HUDEP-2 (cell line): ENCODE data around the gene C11orf98.
"Not testable (repeated sequence)": the region's sequence is repeated elsewhere in the genome, so short reads cannot be mapped to it uniquely, and the experiment has no call there.

Experiments used
- DNase-seq, 76 experiments: peaks; one replicate each; lab custom pipeline; 2025; ENCODE audit not compliant: unreplicated experiment in 76 of 76; lab: John Stamatoyannopoulos, UW

Gene C11orf98

DNA sequence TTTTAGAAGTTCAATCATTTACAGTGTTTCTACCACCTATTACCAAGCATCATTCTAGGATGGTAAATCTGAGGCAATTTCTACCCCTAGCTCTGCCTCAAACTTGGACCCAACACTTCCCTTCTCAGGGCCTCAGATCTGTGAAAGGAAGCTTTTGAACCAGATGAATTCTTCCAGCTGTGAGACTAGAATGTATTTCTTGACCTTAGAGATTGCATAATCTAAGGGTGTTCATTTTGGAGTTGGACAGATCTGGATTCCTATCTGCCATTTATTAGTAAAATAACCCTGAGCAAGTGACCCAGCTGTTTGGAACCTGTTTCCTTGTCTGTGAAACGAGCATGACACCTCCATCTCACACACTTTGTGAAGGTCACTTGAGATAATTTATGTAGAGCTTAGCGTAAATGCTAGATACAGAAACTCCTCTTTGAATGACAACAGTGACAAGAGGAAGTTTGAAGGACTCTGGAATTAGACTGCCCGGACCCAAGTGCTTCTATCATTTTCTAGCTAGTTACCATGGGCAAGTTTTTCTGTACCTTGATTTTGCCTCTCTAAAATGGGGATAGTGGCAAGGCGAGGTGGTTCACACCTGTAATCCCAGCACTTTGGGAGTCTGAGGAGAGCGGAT lies 8.1 kb downstream of the C11orf98 start:
- DNase-seq, result no peak

GRCh38 chr11:62654297-62654696 lies 10.7 kb downstream of the C11orf98 start:
- no peak for DNase-seq

GRCh38 chr11:62652161-62653006 lies 12.6 kb downstream of the C11orf98 start:
- DNase-seq, result peak in 2 of 76 experiments; percentile 12 to 50

DNA sequence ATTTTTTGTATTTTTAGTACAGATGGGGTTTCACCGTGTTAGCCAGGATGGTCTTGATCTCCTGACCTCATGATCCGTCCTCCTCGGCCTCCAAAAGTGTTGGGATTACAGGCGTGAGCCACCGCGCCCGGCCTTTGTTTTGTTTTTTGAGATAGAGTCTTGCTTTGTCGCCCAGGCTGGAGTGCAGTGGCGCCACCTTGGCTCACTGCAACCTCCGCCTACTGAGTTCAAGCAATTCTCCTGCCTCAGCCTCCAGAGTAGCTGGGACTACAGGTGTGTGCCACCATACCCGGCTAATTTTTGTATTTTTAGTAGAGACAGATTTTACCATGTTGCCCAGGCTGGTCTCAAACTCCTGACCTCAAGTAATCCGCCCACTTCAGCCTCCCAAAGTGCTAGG lies 14.7 kb downstream of the C11orf98 start:
- not testable (repeated sequence) for DNase-seq

DNA sequence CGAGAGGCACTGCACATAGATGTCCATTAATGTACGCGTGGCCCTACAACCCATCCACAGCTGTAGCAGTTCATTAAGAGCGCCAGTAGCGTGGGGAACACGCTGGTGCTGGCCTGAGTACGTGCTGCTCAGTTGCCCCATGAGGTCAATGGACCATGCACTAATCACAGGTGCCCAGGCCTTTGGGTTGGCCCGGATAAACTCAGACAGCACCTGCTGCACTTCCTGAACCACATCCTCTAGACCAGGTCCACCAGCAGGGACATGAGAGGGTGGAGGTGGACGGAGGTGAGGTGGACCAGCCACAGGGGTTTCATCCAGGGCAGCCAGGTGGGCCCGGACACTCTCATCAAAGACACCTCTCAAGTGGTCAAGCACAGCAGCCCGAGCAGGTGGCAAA lies 15.5 kb downstream of the C11orf98 start:
- no peak for DNase-seq

DNA sequence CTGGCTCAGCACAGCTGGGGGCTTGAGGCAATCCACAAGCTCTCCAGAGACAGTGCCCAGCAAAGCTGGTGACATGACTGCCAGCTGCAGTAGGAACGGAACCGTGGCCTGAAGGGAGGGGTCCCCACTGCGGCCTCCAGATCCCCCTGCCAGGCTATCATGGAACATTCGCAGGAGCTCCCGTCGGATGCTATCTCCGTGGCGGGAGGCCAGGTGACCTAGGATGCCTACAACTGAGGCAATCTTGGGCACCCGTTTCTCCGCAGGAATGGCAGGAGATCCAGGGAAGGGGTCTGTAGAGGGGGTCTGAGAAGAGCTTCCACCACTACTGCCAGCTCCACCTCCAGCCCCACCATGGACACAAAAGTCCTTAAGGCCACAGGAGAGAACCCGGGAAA lies 16.0 kb downstream of the C11orf98 start:
- no peak for DNase-seq

GRCh38 chr11:62648185-62648966 lies 16.6 kb downstream of the C11orf98 start:
- no peak for DNase-seq

- no peak for DNase-seq
Measured at GRCh38 chr11:62647609-62648005, 17.4 kb downstream of the C11orf98 start.

DNA sequence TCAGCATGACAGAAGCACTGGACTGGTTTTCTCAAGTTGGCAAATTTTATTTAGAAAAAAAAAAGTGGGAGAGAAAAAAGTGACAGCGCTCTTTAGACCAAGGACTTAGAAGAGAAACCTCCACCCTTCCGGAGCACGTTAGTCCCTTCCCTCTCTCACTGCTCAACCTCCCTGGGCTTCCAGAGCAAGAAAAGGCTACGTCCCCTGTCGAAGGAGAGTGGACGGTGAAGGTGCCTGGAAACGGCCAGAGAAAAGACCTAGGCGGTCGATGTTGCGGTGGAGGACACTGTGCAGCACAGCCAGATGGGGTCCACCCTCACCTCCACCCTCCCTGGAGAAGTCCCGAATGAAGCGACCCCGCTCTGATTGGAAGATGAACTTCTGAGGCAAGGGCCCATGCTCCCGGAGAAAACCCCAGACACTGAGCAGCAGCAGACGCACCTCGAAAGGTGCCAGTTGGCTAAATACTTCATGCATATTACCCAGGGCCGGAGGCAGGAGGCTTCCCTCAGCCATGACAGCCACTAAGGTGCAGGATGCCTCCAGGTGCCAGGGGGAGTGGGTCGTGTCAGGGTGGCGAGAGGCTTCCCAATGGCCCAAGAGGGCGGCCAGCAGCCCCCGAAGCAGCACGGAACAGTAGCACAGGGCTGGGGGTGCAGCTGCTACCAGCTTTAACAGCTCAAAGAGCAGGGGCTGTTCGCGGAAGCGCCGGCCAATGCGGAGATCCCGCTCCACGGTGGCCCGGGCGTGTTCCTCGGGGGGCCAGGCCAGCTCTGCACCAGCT lies 18.0 kb downstream of the C11orf98 start:
- DNase-seq, result peak in 1 of 76 experiments; percentile 16

DNA sequence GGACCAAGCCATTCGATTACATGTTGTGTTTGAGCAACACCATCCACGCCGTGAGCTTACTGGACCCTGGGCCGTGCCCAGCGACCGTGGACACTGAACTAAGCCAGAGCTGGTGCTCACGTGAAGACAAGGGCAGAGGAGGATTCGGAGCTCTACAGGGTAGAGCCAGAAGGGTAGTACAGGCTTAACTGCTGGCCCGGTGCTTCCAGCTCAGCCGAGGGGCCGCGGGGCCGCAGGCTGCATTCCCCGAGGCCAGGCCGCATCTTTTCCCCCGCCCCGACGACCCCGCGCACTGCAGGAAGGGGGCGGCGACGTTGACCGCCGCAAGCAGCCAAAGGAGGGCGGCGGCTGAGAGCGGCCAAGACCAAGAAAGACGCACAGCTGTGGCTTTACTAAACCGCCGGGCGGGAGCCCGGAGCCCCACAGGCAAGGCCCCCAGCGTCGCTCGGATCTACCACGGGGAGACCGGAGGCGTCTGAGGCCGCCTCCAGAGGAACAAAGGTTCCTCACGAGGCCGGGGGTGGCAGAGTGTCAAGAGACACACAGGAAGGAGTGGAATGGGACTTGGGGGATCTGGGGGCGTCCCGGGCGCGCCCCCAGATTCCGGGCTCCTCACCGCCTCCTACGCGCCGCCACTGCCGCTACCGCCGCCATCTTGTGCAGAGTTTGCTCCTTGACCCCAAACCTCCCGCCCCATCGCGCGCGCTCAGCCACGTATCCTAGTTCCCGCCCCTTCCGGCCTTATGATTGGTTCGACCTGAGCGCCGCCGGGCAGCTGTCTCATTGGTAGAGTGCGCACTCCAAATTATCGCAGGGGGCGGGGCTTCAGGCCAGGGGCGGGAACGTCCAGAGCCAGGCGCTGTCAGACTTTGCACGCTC lies 18.8 kb downstream of the C11orf98 start, which contains the start of gene GANAB:
GANAB (minus strand) TSS at position 668 of the 879 bp plus-strand sequence; CDS start at position 654, 14 bp downstream.
- peak in 74 of 76 experiments; percentile 81 to 99 (median 97) for DNase-seq

DNA sequence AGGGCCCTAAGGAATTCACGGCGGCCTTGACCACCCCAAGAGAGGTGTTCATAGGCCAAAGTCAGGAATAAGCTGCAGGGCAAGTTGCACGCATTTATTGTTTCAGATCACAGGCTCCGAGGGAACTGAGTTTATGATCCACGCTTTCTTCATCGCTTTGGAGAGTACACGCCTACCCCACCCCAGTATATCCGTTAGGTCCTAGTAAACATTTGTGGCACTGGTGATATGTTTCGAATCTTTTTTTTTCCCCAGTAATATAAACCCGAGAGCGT lies 19.4 kb downstream of the C11orf98 start:
- DNase-seq, result no peak

- no peak for DNase-seq
Measured at GRCh38 chr11:62644220-62644619, 20.8 kb downstream of the C11orf98 start.

- peak in 6 of 76 experiments; percentile 2 to 28 (median 12) for DNase-seq
Measured at GRCh38 chr11:62632492-62632891, 32.5 kb downstream of the C11orf98 start.

- DNase-seq, result peak in 1 of 76 experiments; percentile 12
Measured at GRCh38 chr11:62627713-62628112, 37.3 kb downstream of the C11orf98 start.

DNA sequence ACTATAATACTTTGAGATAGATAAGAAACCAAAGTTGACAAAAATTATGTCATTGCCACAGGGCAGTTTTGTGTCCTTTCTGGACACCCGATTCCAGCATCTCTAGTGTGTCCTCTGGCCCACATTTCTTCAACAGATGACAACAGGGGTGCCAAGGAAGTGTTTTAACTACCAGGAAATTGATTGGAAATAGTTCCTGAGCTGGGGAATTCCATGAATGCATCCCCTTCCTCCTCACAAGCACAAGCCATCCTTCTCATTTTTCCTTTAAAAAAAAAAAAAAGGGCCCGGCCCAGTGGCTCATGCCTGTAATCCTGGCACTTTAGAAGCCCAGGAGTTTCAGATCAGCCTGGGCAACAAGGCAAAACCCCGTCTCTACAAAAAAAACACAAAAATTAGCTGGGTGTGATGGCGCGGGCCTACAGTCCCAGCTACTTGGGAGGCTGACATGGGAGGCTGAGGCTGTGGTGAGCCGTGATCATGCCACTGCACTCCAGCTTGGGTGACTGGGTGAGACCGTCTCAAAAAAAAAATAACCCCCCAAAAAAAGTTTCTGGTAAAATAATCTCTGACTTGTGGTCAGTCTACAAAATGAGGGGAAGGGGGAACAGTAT lies 42.4 kb downstream of the C11orf98 start:
- DNase-seq, result no peak

GRCh38 chr11:62621567-62622470 lies 43.2 kb downstream of the C11orf98 start, which contains the start of gene B3GAT3:
Gene B3GAT3 (minus strand): TSS chr11:62621986. CDS start chr11:62621947, 39 bp downstream.
- peak in 75 of 76 experiments; percentile 62 to 99 (median 97) for DNase-seq

- DNase-seq, result no peak
Measured at GRCh38 chr11:62621027-62621566, 43.9 kb downstream of the C11orf98 start.

GRCh38 chr11:62616957-62617356 lies 48.1 kb downstream of the C11orf98 start:
- DNase-seq, result not testable (repeated sequence)
